HG03025 (cell line): ENCODE data around the gene PCSK5.
"Not testable (repeated sequence)": the region's sequence is repeated elsewhere in the genome, so short reads cannot be mapped to it uniquely, and the experiment has no call there.

Experiments
- ATAC-seq: cut with Tn5 transposase; IDR thresholded peaks from one replicate; pipeline ENCODE4 v1.9.1; 2021; ENCODE audit warnings: mild to moderate bottlenecking, moderate library complexity; ENCODE audit not compliant: unreplicated experiment, low FRiP score

Gene PCSK5

GRCh38 chr9:75889577-75889976 lies 896 bp upstream of the PCSK5 start:
- ATAC-seq, result no peak

GRCh38 chr9:75889977-75890471 lies 449 bp upstream of the PCSK5 start:
- ATAC-seq, result no peak

GRCh38 chr9:75891277-75891741 lies 836 bp downstream of the PCSK5 start:
- ATAC-seq, result no peak

GRCh38 chr9:75891771-75892215 lies 1.3 kb downstream of the PCSK5 start:
- no peak for ATAC-seq

GRCh38 chr9:75892216-75892911 lies 1.9 kb downstream of the PCSK5 start:
- no peak for ATAC-seq

GRCh38 chr9:75893106-75893505 lies 2.6 kb downstream of the PCSK5 start:
- no peak for ATAC-seq

GRCh38 chr9:75894566-75894965 lies 4.1 kb downstream of the PCSK5 start:
- no peak for ATAC-seq

- ATAC-seq, result no peak
Observed at GRCh38 chr9:75895112-75895511, 4.6 kb downstream of the PCSK5 start.

- no peak for ATAC-seq
Observed at GRCh38 chr9:75896193-75896592, 5.7 kb downstream of the PCSK5 start.

GRCh38 chr9:75900893-75901524 lies 10.5 kb downstream of the PCSK5 start:
- ATAC-seq, result not testable (repeated sequence)

- no peak for ATAC-seq
Observed at GRCh38 chr9:75903785-75904360, 13.4 kb downstream of the PCSK5 start.

GRCh38 chr9:75904364-75904763 lies 13.9 kb downstream of the PCSK5 start:
- ATAC-seq, result no peak

GRCh38 chr9:75906531-75906930 lies 16.1 kb downstream of the PCSK5 start:
- ATAC-seq, result no peak

- ATAC-seq, result no peak
Observed at GRCh38 chr9:75907329-75907728, 16.9 kb downstream of the PCSK5 start.

- no peak for ATAC-seq
Observed at GRCh38 chr9:75907923-75908322, 17.4 kb downstream of the PCSK5 start.

GRCh38 chr9:75909776-75910175 lies 19.3 kb downstream of the PCSK5 start:
- ATAC-seq, result no peak

GRCh38 chr9:75910731-75911130 lies 20.3 kb downstream of the PCSK5 start:
- no peak for ATAC-seq

GRCh38 chr9:75911390-75911789 lies 20.9 kb downstream of the PCSK5 start:
- no peak for ATAC-seq

GRCh38 chr9:75912951-75913350 lies 22.5 kb downstream of the PCSK5 start:
- no peak for ATAC-seq

GRCh38 chr9:75914002-75914401 lies 23.5 kb downstream of the PCSK5 start:
- no peak for ATAC-seq

GRCh38 chr9:75914883-75915452 lies 24.5 kb downstream of the PCSK5 start:
- ATAC-seq, result no peak
